Measurements from ENCODE around the gene GPR157. TPM values are rescaled to one million over a fixed set of nuclear protein-coding genes. Genes with fewer than 3 reads are reported as not detected.

Gene GPR157
- total RNA-seq, 6 donors from 2014 or later, result 12.0 to 26.5 (median 16.7) TPM

DNA sequence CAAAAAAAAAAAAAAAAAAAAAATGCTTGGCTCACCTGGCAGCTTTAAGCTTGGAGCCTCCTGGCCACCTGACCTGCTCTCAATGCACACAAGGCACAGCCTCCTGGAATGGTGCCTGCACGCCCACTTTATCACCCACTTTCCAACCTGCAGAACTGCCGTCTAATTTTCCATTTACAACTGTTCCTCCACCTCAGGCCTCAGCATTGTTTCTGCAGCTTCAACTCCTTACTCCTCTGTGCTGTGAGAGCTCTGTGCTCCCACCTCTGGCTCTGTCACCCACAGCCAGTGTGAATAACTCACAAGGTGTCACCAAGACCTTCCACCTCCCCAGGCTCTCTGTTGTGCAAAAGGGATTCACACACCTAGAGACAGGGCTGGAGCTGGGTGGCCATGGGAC is 38.7 kb upstream of the GPR157 start:
- Histone ChIP-seq H3K4me1 (peaks cover 19 to 28% (median 23%) of the 10 kb centered on the region in 4 donors), H3K4me3 (no peak overlapping the region), H3K36me3 (no peaks in the 10 kb centered on the region), H3K27me3 (no peaks in the 10 kb centered on the region), H3K9me3 (no peaks in the 10 kb centered on the region), H3K27ac (no peak overlapping the region)
- DNase-seq, result peak in 1 of 2 donors; percentile 34
- TF ChIP-seq POLR2A (IDR thresholded peaks at IDR 0.05) (no peak), POLR2AphosphoS5 (IDR thresholded peaks at IDR 0.05) (no peak), EP300 (IDR thresholded peaks at IDR 0.05) (no peak)
- TF ChIP-seq, protein P1, sequence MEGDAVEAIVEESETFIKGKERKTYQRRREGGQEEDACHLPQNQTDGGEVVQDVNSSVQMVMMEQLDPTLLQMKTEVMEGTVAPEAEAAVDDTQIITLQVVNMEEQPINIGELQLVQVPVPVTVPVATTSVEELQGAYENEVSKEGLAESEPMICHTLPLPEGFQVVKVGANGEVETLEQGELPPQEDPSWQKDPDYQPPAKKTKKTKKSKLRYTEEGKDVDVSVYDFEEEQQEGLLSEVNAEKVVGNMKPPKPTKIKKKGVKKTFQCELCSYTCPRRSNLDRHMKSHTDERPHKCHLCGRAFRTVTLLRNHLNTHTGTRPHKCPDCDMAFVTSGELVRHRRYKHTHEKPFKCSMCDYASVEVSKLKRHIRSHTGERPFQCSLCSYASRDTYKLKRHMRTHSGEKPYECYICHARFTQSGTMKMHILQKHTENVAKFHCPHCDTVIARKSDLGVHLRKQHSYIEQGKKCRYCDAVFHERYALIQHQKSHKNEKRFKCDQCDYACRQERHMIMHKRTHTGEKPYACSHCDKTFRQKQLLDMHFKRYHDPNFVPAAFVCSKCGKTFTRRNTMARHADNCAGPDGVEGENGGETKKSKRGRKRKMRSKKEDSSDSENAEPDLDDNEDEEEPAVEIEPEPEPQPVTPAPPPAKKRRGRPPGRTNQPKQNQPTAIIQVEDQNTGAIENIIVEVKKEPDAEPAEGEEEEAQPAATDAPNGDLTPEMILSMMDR (IDR thresholded peaks at IDR 0.05), result no peak
- WGBS, 2 donors, result 69 to 73% methylated on average over 2 of the region's 2 CpGs
- ATAC-seq (ENCODE audit: low FRiP score in 2 of 2), result no peak

DNA sequence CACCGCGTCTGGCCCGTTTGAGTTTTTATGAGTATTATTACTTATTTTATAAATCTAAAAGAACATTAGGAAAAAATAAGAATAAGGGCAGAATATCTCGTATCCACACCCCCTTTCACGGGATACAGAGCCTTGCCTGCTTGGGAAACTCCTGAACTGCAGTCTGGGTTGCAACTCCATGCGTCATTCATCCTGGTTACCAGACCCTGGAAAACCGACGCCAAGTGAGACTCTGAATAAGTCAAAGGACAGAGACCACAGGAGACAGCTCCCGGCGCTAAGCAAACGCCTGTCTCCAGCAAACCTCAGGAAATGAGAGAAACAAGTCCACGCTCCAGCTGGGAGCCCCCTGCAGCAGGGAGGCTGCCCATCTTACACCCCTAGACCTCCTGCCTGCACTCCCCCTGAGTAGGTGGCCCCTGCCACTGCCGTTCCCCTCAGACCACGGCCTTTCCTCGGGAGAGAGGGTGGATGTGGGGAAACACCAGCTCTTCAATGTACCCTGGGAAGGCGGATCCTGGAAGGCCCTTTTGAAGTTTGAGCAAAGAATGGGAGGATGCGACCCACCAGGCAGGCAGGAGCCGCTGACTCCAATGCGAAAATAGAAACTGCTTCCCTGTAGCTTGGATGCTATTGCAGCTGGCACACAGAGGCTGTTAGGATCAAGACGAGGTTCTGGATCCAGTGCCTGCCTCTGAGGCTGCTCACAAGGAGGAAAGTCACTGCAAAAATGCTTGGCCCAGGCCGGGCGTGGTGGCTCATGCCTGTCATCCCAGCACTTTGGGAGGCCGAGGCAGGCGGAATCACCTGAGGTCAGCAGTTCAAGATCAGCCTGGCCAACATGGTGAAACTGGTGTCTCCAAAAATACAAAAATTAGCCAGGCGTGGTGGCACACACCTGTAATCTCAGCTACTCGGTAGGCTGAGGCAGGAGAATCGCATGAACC is 37.7 kb upstream of the GPR157 start:
- Histone ChIP-seq H3K27me3 (no peaks in the 10 kb centered on the region), H3K9me3 (no peaks in the 10 kb centered on the region), H3K36me3 (no peaks in the 10 kb centered on the region), H3K4me1 (peaks cover 26 to 39% (median 34%) of the 10 kb centered on the region in 4 donors), H3K27ac (no peak overlapping the region), H3K4me3 (no peak overlapping the region)
- DNase-seq, result peak in 1 of 2 donors; percentile 39
- no peak for ATAC-seq (ENCODE audit: low FRiP score in 2 of 2)
- WGBS, 2 donors, result 88 to 89% methylated on average over 16 to 27 of the region's 27 CpGs
- no peak for TF ChIP-seq EP300 (IDR thresholded peaks at IDR 0.05)
- TF ChIP-seq, protein P1 (IDR thresholded peaks at IDR 0.05), result no peak
- TF ChIP-seq POLR2A (IDR thresholded peaks at IDR 0.05), result no peak
- TF ChIP-seq POLR2AphosphoS5 (IDR thresholded peaks at IDR 0.05), result no peak

DNA sequence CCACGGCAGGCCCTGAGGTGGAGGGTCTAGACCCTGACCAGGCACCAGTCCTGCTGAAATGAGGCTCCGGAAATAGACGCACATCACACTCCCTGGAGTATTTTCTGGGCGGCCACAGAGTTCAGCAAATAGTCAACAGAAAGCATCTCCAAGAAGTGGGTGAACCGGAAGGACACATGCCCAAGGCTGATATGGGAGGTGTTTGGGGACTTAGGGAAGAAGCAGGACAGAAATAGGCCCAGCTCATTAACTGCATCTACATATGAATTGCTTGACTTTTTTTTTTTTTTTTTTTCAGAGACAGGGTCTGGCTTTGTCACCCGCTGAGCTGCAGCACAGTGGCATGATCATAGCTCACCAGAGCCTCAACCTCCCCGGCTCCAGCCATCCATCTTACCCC is 36.5 kb upstream of the GPR157 start:
- no peak overlapping the region for H3K4me3 ChIP-seq
- DNase-seq, result no peak
- H3K4me1 ChIP-seq, result peaks cover 26 to 47% (median 40%) of the 10 kb centered on the region in 4 donors
- no peaks in the 10 kb centered on the region for H3K27me3 ChIP-seq
- H3K9me3 ChIP-seq, result no peaks in the 10 kb centered on the region
- H3K27ac ChIP-seq, result peak overlapping the region; percentile 80 to 90 (median 86)
- 82 to 96% methylated on average over 7 of the region's 7 CpGs for WGBS, 2 donors
- TF ChIP-seq EP300 (IDR thresholded peaks at IDR 0.05), result no peak
- TF ChIP-seq, protein P1 (IDR thresholded peaks at IDR 0.05), result no peak
- no peak for TF ChIP-seq POLR2A (IDR thresholded peaks at IDR 0.05)
- TF ChIP-seq POLR2AphosphoS5 (IDR thresholded peaks at IDR 0.05), result no peak
- no peak for ATAC-seq (ENCODE audit: low FRiP score in 2 of 2)
- H3K36me3 ChIP-seq, result no peaks in the 10 kb centered on the region

GRCh38 chr1:9164919-9165318 is 36.0 kb upstream of the GPR157 start:
- Histone ChIP-seq H3K27ac (peak overlapping the region; percentile 80 to 90 (median 86)), H3K4me1 (peaks cover 26 to 47% (median 40%) of the 10 kb centered on the region in 4 donors), H3K4me3 (no peak overlapping the region), H3K27me3 (no peaks in the 10 kb centered on the region), H3K36me3 (no peaks in the 10 kb centered on the region), H3K9me3 (no peaks in the 10 kb centered on the region)
- TF ChIP-seq, protein P1 (IDR thresholded peaks at IDR 0.05), result no peak
- TF ChIP-seq POLR2A (IDR thresholded peaks at IDR 0.05), result no peak
- TF ChIP-seq EP300 (IDR thresholded peaks at IDR 0.05), result no peak
- no peak for TF ChIP-seq POLR2AphosphoS5 (IDR thresholded peaks at IDR 0.05)
- DNase-seq, result no peak
- ATAC-seq (ENCODE audit: low FRiP score in 2 of 2), result no peak
- WGBS, 2 donors, result 65 to 66% methylated on average over 4 to 7 of the region's 7 CpGs

Measured in upper lobe of left lung (tissue), 6 donors.